SK-N-SH treated with all-trans-retinoic acid at 6 μM for 48 hours (cell line): Measurements from ENCODE around the gene C3orf38.

ENCODE experiments used
- ATAC-seq: fragments of 200-7000 bp; cut with Tn5 transposase; 3 replicates; pipeline ENCODE4 v1.9.1; 2020; ENCODE audit warnings: mild to moderate bottlenecking, moderate library complexity
- ARNTL ChIP-seq: fragments of 450-650 bp; formaldehyde crosslinking; IDR thresholded peaks from 2 replicates; pipeline ENCODE4 v1.5.0; 2020; ENCODE audit warnings: low read depth, mild to moderate bottlenecking, moderate library complexity, borderline replicate concordance
- BACH2 ChIP-seq: fragments of 250-450 bp; sonication (Bioruptor Pico); IDR thresholded peaks from 2 replicates; pipeline ENCODE4 v1.9.0; 2021; ENCODE audit warnings: mild to moderate bottlenecking, borderline replicate concordance
- CSDC2 ChIP-seq: fragments of 250-450 bp; sonication (Bioruptor Pico); IDR thresholded peaks from 2 replicates; pipeline ENCODE4 v1.5.0; 2020; ENCODE audit warnings: mild to moderate bottlenecking, moderate library complexity
- ESRRG ChIP-seq: fragments of 250-450 bp; sonication (Bioruptor Pico); IDR thresholded peaks from 2 replicates; pipeline ENCODE4 v1.6.1; 2021; ENCODE audit warnings: mild to moderate bottlenecking
- GLIS3 ChIP-seq: fragments of 250-450 bp; sonication (Bioruptor Pico); IDR thresholded peaks from 2 replicates; pipeline ENCODE4 v1.5.0; 2020; ENCODE audit warnings: mild to moderate bottlenecking, moderate library complexity
- ISL1 ChIP-seq: fragments of 250-450 bp; sonication (Bioruptor Pico); IDR thresholded peaks from 2 replicates; pipeline ENCODE4 v2.1.2; 2022; ENCODE audit warnings: mild to moderate bottlenecking, moderate library complexity
- RARB ChIP-seq: fragments of 250-450 bp; sonication (Bioruptor Pico); IDR thresholded peaks from 2 replicates; pipeline ENCODE4 v1.8.0; 2021; ENCODE audit warnings: mild to moderate bottlenecking, moderate library complexity
- SNAI2 ChIP-seq: fragments of 250-450 bp; sonication (Bioruptor Pico); IDR thresholded peaks from 2 replicates; pipeline ENCODE4 v1.5.0; 2020; ENCODE audit warnings: mild to moderate bottlenecking, moderate library complexity
- TCF4 ChIP-seq: fragments of 250-450 bp; sonication (Bioruptor Pico); IDR thresholded peaks from 2 replicates; pipeline ENCODE4 v1.8.0; 2021; ENCODE audit warnings: mild to moderate bottlenecking, moderate library complexity, borderline replicate concordance
- TOX ChIP-seq: fragments of 250-450 bp; sonication (Bioruptor Pico); IDR thresholded peaks from 2 replicates; pipeline ENCODE4 v1.8.0; 2021; ENCODE audit warnings: mild to moderate bottlenecking, moderate library complexity, borderline replicate concordance
- ZC3H10 ChIP-seq: fragments of 250-450 bp; sonication (Bioruptor Pico); IDR thresholded peaks from 2 replicates; pipeline ENCODE4 v1.5.1; 2021; ENCODE audit warnings: mild to moderate bottlenecking, moderate library complexity
- ZFP3 ChIP-seq: fragments of 250-450 bp; sonication (Bioruptor Pico); IDR thresholded peaks from 2 replicates; pipeline ENCODE4 v1.5.0; 2020; ENCODE audit warnings: mild to moderate bottlenecking, moderate library complexity
- ZFP30 ChIP-seq: fragments of 450-650 bp; formaldehyde crosslinking; IDR thresholded peaks from 2 replicates; pipeline ENCODE4 v1.5.0; 2022; ENCODE audit warnings: mild to moderate bottlenecking, moderate library complexity
- ZNF565 ChIP-seq: fragments of 450-650 bp; formaldehyde crosslinking; conservative IDR thresholded peaks from 2 replicates; pipeline ENCODE4 v1.5.0; 2020; ENCODE audit warnings: low read depth, mild to moderate bottlenecking, moderate library complexity
- ZNF70 ChIP-seq: fragments of 450-650 bp; formaldehyde crosslinking; IDR thresholded peaks from 2 replicates; pipeline ENCODE4 v1.5.0; 2020; ENCODE audit warnings: mild to moderate bottlenecking, moderate library complexity
- ZNF8 ChIP-seq: fragments of 450-650 bp; formaldehyde crosslinking; IDR thresholded peaks from 2 replicates; pipeline ENCODE4 v1.5.0; 2020; ENCODE audit warnings: mild to moderate bottlenecking, moderate library complexity
- TF ChIP-seq, protein P1 (sequence below): fragments of 250-450 bp; sonication (Bioruptor Pico); IDR thresholded peaks from 2 replicates; pipeline ENCODE4 v1.5.1; 2020; ENCODE audit warnings: low read depth, mild to moderate bottlenecking, moderate library complexity
- TF ChIP-seq, protein P2 (sequence below): fragments of 250-450 bp; sonication (Bioruptor Pico); IDR thresholded peaks from 2 replicates; pipeline ENCODE4 v1.8.0; 2020; ENCODE audit warnings: mild to moderate bottlenecking, moderate library complexity, borderline replicate concordance
- TF ChIP-seq, protein P3 (sequence below): fragments of 250-450 bp; sonication (Bioruptor Pico); IDR thresholded peaks from 2 replicates; pipeline ENCODE4 v1.8.0; 2021; ENCODE audit warnings: low read depth, mild to moderate bottlenecking, moderate library complexity, borderline replicate concordance
- TF ChIP-seq, protein P4 (sequence below): fragments of 250-450 bp; sonication (Bioruptor Pico); IDR thresholded peaks from 2 replicates; pipeline ENCODE4 v1.5.1; 2021; ENCODE audit warnings: mild to moderate bottlenecking, moderate library complexity

Gene C3orf38

DNA sequence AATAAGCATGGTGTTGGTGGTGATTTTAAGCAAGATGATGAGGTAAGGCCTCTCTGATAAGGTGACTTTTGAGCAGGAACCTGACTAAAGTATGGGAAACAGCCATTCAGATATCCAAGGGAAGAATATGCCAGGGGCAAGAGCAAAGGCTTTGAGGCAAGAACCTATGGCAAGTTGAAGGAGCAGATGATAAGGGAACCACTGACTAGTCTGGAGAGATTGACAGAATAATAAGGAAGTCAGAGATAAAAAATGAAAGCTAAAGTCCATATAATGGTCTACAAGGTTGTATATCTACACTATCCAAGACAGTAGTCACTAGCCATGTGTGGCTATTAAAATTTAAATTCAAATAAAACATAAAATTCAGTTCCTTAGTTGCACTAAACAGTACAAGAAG is 2.5 kb upstream of the C3orf38 start:
- no peak for ATAC-seq
- TF ChIP-seq BACH2 (CRISPR knock-in tag): no peak
- no peak for TF ChIP-seq GLIS3 (CRISPR knock-in tag)
- no peak for TF ChIP-seq ZC3H10 (CRISPR knock-in tag)
- TF ChIP-seq ZFP3 (CRISPR knock-in tag): no peak
- TF ChIP-seq ZNF70 (CRISPR knock-in tag): no peak

DNA sequence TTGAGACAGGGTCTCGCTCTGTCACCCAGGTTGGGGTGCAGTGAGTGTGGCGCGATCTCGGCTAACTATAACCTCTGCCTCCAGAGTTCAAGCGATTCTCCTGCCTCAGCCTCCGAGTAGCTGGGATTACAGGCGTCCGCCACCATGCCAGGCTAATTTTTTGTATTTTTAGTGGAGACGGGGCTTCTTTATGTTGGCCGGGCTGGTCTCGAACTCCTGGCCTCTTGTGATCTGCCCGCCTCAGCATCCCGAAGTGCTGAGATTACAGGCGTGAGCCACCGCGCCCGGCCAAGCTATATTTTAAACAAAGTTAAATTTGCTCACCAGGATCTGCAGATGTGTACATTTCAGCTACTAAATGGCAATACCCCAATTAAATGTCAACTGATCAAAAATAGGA is 1.1 kb upstream of the C3orf38 start:
- TF ChIP-seq, protein P1, sequence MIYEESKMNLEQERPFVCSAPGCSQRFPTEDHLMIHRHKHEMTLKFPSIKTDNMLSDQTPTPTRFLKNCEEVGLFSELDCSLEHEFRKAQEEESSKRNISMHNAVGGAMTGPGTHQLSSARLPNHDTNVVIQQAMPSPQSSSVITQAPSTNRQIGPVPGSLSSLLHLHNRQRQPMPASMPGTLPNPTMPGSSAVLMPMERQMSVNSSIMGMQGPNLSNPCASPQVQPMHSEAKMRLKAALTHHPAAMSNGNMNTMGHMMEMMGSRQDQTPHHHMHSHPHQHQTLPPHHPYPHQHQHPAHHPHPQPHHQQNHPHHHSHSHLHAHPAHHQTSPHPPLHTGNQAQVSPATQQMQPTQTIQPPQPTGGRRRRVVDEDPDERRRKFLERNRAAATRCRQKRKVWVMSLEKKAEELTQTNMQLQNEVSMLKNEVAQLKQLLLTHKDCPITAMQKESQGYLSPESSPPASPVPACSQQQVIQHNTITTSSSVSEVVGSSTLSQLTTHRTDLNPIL (CRISPR knock-in tag): no peak
- no peak for TF ChIP-seq ZNF70 (CRISPR knock-in tag)
- no peak for TF ChIP-seq TOX
- no peak for TF ChIP-seq BACH2 (CRISPR knock-in tag)
- TF ChIP-seq ARNTL (CRISPR knock-in tag): no peak
- TF ChIP-seq ZFP30: no peak
- TF ChIP-seq ESRRG (CRISPR knock-in tag): no peak
- TF ChIP-seq CSDC2 (CRISPR knock-in tag): no peak
- no peak for TF ChIP-seq ZC3H10 (CRISPR knock-in tag)
- no peak for TF ChIP-seq ISL1 (CRISPR knock-in tag)
- ATAC-seq: no peak

DNA sequence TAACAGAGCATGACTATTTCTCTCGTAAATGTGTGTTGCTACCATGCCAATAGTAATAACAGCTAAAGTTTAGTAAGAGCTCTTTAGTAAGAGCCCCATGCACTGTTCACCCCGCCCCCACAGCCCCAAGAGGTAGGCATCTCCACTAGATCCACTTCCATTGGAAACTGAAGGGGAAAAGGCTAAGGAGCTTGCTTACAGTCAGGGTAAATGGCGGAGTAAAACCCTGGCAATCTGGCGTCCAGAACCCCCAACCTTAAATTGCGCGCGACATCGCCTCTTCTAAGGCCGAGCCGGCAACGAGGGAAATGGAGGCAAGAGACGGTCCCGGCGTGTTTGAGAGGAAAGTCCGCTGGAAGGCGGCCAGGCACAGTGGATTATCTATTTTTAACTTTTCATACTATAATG is 654 bp upstream of the C3orf38 start:
- no peak for TF ChIP-seq CSDC2 (CRISPR knock-in tag)
- no peak for TF ChIP-seq ZNF8 (CRISPR knock-in tag)
- TF ChIP-seq, protein P2, sequence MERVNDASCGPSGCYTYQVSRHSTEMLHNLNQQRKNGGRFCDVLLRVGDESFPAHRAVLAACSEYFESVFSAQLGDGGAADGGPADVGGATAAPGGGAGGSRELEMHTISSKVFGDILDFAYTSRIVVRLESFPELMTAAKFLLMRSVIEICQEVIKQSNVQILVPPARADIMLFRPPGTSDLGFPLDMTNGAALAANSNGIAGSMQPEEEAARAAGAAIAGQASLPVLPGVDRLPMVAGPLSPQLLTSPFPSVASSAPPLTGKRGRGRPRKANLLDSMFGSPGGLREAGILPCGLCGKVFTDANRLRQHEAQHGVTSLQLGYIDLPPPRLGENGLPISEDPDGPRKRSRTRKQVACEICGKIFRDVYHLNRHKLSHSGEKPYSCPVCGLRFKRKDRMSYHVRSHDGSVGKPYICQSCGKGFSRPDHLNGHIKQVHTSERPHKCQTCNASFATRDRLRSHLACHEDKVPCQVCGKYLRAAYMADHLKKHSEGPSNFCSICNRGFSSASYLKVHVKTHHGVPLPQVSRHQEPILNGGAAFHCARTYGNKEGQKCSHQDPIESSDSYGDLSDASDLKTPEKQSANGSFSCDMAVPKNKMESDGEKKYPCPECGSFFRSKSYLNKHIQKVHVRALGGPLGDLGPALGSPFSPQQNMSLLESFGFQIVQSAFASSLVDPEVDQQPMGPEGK (CRISPR knock-in tag): no peak
- no peak for TF ChIP-seq RARB
- no peak for TF ChIP-seq TCF4 (CRISPR knock-in tag)
- no peak for TF ChIP-seq ESRRG (CRISPR knock-in tag)
- TF ChIP-seq ZFP3 (CRISPR knock-in tag): no peak
- TF ChIP-seq, protein P3, sequence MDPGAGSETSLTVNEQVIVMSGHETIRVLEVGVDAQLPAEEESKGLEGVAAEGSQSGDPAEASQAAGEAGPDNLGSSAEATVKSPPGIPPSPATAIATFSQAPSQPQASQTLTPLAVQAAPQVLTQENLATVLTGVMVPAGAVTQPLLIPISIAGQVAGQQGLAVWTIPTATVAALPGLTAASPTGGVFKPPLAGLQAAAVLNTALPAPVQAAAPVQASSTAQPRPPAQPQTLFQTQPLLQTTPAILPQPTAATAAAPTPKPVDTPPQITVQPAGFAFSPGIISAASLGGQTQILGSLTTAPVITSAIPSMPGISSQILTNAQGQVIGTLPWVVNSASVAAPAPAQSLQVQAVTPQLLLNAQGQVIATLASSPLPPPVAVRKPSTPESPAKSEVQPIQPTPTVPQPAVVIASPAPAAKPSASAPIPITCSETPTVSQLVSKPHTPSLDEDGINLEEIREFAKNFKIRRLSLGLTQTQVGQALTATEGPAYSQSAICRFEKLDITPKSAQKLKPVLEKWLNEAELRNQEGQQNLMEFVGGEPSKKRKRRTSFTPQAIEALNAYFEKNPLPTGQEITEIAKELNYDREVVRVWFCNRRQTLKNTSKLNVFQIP (CRISPR knock-in tag): no peak
- TF ChIP-seq ZNF70 (CRISPR knock-in tag): no peak
- TF ChIP-seq ISL1 (CRISPR knock-in tag): no peak
- no peak for TF ChIP-seq TOX
- TF ChIP-seq ARNTL (CRISPR knock-in tag): no peak
- TF ChIP-seq, all 23 proteins: peak for 0
- peak; percentile 37 for ATAC-seq

DNA sequence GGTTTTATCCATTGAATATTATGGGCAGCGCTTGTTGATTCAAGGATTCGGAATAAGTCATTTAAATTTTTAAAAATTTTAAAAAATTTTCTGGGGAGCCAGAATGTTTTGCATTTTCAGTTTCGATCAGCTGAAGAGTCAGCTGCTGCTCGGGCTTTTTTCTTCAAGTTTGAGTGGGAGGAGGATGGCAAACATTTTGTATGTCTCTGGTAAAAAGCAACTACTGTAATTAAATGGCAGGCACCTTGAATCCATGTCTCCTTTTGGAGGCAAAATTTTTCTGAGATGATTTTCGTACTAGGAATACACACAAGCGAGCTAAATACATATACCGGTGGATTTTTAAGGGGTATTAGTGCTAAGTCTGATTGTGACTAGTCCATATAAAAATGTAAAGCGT is 612 bp downstream of the C3orf38 start:
- TF ChIP-seq ESRRG (CRISPR knock-in tag): no peak
- no peak for TF ChIP-seq GLIS3 (CRISPR knock-in tag)
- no peak for TF ChIP-seq ZC3H10 (CRISPR knock-in tag)
- TF ChIP-seq, all 23 proteins: peak for 0
- peak; percentile 1; the same call in 2 of the 3 replicates for ATAC-seq

DNA sequence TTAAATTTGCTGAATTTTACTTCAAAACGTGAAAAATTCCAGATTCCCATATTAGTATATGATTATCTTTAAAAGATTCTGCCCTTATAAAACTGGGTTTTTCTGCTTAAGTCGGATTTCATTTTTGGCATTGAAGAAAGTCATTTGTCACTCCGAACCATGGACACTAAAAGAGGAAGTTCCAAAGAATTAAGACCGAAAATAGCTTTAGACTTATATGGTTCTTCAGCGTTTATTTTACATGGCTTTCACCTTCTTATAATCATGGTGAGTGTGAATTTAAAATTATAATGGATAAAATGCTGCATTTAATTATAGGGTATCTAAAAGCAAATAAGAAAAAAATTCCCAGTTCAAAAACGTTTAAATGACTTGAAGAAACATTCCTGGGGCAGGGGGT is 1.0 kb downstream of the C3orf38 start:
- no peak for ATAC-seq
- no peak for TF ChIP-seq ZFP3 (CRISPR knock-in tag)
- TF ChIP-seq GLIS3 (CRISPR knock-in tag): no peak
- TF ChIP-seq, protein P4, sequence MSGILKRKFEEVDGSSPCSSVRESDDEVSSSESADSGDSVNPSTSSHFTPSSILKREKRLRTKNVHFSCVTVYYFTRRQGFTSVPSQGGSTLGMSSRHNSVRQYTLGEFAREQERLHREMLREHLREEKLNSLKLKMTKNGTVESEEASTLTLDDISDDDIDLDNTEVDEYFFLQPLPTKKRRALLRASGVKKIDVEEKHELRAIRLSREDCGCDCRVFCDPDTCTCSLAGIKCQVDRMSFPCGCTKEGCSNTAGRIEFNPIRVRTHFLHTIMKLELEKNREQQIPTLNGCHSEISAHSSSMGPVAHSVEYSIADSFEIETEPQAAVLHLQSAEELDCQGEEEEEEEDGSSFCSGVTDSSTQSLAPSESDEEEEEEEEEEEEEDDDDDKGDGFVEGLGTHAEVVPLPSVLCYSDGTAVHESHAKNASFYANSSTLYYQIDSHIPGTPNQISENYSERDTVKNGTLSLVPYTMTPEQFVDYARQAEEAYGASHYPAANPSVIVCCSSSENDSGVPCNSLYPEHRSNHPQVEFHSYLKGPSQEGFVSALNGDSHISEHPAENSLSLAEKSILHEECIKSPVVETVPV: no peak
- TF ChIP-seq TOX: no peak
- TF ChIP-seq ESRRG (CRISPR knock-in tag): no peak
- TF ChIP-seq, protein P3 (CRISPR knock-in tag): no peak
- TF ChIP-seq ARNTL (CRISPR knock-in tag): no peak
- TF ChIP-seq ZNF70 (CRISPR knock-in tag): no peak
- no peak for TF ChIP-seq RARB
- TF ChIP-seq, protein P1 (CRISPR knock-in tag): no peak
- no peak for TF ChIP-seq TCF4 (CRISPR knock-in tag)
- TF ChIP-seq SNAI2 (CRISPR knock-in tag): no peak
- no peak for TF ChIP-seq ZNF8 (CRISPR knock-in tag)
- no peak for TF ChIP-seq ZNF565 (CRISPR knock-in tag)
